ENCODE results near the gene GPX1. TPM values are rescaled to one million over a fixed set of nuclear protein-coding genes. Genes with fewer than 3 reads are reported as not detected.

Gene GPX1
- total and polyA plus RNA-seq, 10 of the 15 experiments (the other 5 are each of a cell fraction or from before 2014, with no cell fraction given), result 32.0 to 1,121 (median 400) TPM

DNA sequence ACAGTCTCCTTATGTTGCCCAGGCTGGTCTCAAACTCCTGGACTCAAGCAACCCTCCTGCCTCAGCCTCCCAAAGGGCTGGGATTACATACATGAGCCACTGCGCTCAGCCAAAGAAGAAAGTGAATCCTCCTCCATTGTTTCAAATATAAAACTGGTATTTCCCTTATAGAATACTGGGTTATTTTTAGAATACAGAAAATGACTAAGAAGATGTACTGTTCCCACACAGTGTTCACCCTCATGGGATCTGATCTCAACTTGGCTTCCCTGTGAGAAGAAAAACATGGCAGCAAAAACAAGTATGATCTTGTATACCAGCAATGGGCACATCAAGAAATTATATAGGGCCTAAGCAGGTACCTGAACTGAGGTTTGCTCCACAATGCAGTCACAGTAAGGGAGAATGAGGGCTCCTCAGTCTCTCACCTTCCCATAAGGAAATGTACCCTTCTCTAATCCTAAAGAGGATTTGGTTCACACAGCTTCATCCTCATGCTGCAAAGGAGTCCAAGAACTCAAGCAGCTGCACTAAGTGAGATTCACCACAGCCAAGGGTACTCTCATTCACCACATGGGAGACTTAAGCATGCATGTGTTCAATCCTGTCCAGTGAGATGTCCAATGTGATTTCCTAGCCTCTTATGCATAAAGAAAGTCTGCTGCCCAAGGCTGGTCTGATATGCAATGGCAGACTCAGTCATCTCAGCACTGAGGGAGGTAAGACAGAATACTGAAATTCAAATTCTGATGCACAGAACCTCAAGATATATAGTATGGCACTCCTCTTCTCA is 44.1 kb downstream of the GPX1 start (continued):
- TF ChIP-seq NFYA (IDR thresholded peaks at IDR 0.05; ENCODE audit: borderline replicate concordance, low read depth, low read length) (no peak), POLR2AphosphoS5 (IDR thresholded peaks at IDR 0.05; ENCODE audit: low read length) (peak; percentile 63; the same call in 1 of the 2 replicates), PML (IDR thresholded peaks at IDR 0.05; ENCODE audit: low read length) (no peak), SIN3A (IDR thresholded peaks at IDR 0.05; ENCODE audit: low read depth, low read length) (no peak), ASH2L (IDR thresholded peaks at IDR 0.05; ENCODE audit: borderline replicate concordance, low read depth) (no peak), NR2C1 (IDR thresholded peaks at IDR 0.05) (no peak), FOS (IDR thresholded peaks at IDR 0.05; ENCODE audit: borderline replicate concordance, extremely low read depth, insufficient read length) (no peak)
- TF ChIP-seq, protein P1, sequence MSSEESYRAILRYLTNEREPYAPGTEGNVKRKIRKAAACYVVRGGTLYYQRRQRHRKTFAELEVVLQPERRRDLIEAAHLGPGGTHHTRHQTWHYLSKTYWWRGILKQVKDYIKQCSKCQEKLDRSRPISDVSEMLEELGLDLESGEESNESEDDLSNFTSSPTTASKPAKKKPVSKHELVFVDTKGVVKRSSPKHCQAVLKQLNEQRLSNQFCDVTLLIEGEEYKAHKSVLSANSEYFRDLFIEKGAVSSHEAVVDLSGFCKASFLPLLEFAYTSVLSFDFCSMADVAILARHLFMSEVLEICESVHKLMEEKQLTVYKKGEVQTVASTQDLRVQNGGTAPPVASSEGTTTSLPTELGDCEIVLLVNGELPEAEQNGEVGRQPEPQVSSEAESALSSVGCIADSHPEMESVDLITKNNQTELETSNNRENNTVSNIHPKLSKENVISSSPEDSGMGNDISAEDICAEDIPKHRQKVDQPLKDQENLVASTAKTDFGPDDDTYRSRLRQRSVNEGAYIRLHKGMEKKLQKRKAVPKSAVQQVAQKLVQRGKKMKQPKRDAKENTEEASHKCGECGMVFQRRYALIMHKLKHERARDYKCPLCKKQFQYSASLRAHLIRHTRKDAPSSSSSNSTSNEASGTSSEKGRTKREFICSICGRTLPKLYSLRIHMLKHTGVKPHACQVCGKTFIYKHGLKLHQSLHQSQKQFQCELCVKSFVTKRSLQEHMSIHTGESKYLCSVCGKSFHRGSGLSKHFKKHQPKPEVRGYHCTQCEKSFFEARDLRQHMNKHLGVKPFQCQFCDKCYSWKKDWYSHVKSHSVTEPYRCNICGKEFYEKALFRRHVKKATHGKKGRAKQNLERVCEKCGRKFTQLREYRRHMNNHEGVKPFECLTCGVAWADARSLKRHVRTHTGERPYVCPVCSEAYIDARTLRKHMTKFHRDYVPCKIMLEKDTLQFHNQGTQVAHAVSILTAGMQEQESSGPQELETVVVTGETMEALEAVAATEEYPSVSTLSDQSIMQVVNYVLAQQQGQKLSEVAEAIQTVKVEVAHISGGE (CRISPR knock-in tag; IDR thresholded peaks at IDR 0.05), result no peak
- TF ChIP-seq, protein P2, sequence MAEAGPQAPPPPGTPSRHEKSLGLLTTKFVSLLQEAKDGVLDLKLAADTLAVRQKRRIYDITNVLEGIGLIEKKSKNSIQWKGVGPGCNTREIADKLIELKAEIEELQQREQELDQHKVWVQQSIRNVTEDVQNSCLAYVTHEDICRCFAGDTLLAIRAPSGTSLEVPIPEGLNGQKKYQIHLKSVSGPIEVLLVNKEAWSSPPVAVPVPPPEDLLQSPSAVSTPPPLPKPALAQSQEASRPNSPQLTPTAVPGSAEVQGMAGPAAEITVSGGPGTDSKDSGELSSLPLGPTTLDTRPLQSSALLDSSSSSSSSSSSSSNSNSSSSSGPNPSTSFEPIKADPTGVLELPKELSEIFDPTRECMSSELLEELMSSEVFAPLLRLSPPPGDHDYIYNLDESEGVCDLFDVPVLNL (IDR thresholded peaks at IDR 0.05; ENCODE audit: low read depth, low read length), result no peak
- TF ChIP-seq, protein P3, sequence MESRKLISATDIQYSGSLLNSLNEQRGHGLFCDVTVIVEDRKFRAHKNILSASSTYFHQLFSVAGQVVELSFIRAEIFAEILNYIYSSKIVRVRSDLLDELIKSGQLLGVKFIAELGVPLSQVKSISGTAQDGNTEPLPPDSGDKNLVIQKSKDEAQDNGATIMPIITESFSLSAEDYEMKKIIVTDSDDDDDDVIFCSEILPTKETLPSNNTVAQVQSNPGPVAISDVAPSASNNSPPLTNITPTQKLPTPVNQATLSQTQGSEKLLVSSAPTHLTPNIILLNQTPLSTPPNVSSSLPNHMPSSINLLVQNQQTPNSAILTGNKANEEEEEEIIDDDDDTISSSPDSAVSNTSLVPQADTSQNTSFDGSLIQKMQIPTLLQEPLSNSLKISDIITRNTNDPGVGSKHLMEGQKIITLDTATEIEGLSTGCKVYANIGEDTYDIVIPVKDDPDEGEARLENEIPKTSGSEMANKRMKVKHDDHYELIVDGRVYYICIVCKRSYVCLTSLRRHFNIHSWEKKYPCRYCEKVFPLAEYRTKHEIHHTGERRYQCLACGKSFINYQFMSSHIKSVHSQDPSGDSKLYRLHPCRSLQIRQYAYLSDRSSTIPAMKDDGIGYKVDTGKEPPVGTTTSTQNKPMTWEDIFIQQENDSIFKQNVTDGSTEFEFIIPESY (IDR thresholded peaks at IDR 0.05), result no peak

All from GM12878 (cell line).